HCT116 (cell line): Measurements from ENCODE around the gene RNF182. TPM values are rescaled to one million over a fixed set of nuclear protein-coding genes. Genes with fewer than 3 reads are reported as not detected.

Source experiments
- ATAC-seq: fragments of 200-7000 bp; cut with Tn5 transposase; 2 replicates; pipeline ENCODE4 v1.9.1; 2020; ENCODE audit warnings: mild to moderate bottlenecking, moderate library complexity
- BruUV-seq: library from RNA; stranded (reverse); fragments of 400-500 nt; replicated peaks from 2 replicates; lab custom pipeline; 2021; lab: Mats Ljungman, UMichigan
- CTCF ChIA-PET: fragments of 300-600 bp; sonication (Branson Sonifier 250); formaldehyde crosslinking; loops from one replicate; lab custom pipeline; 2021; ENCODE audit warnings: antibody characterized with exemption; lab: Charles Lee
- POLR2A ChIA-PET: fragments of 300-600, 350-600 bp; sonication (Branson Sonifier 250); formaldehyde crosslinking; loops from one replicate; lab custom pipeline; 2021; ENCODE audit warnings: antibody characterized with exemption; lab: Charles Lee
- RAD21 ChIA-PET, 2 experiments: fragments of 300-600 bp; sonication (Branson Sonifier 250); formaldehyde crosslinking; loops; one replicate each; lab custom pipeline; 2023; ENCODE audit warnings: low total read pairs in 2 of 2; ENCODE audit not compliant: uncharacterized antibody in 2 of 2, unreplicated experiment in 2 of 2, low non-redundant PET in 1 of 2; lab: Charles Lee
- DNase-seq: peaks from one replicate; pipeline ENCODE4 v3.0.0-alpha.2; 2010; ENCODE audit warnings: low read depth, low spot score
- H2AFZ ChIP-seq: fragments of 200-600 bp; shearing (Covaris generic), sonication (generic); 2 replicates; pipeline ENCODE4 v1.6.1; 2017; ENCODE audit warnings: low read depth, mixed run types, mixed read lengths, antibody characterized with exemption, low read length; ENCODE audit not compliant: poor library complexity, severe bottlenecking
- H3K27ac ChIP-seq: 2 replicates; pipeline ENCODE4 v1.5.1; 2012; ENCODE audit warnings: low read depth, low read length
- H3K27me3 ChIP-seq: fragments of 200-600 bp; sonication (generic); 2 replicates; pipeline ENCODE4 v1.6.1; 2016; ENCODE audit warnings: mixed run types, low read length, mixed read lengths; ENCODE audit not compliant: insufficient read depth
- H3K36me3 ChIP-seq, 2 experiments: fragments of 200-500 bp in 1 of 2; fragments of 200-600 bp in 1 of 2; sonication (Bioruptor generic) in 1 of 2; sonication (generic) in 1 of 2; 2 replicates each; pipeline versions ENCODE4 v1.5.1 to v1.6.1; 2014 to 2016; ENCODE audit warnings: low read length in 2 of 2, inconsistent platforms in 1 of 2, mixed read lengths in 1 of 2, mixed run types in 1 of 2; ENCODE audit not compliant: insufficient read depth in 2 of 2, control insufficient read depth in 1 of 2
- H3K4me1 ChIP-seq, 2 experiments: fragments of 200-600 bp in 1 of 2; sonication (generic) in 1 of 2; 2 replicates each; pipeline versions ENCODE4 v1.5.1 to v1.6.1; 2012 to 2017; ENCODE audit warnings: low read length in 2 of 2, inconsistent platforms in 1 of 2, mild to moderate bottlenecking in 1 of 2, mixed read lengths in 1 of 2, mixed run types in 1 of 2, moderate library complexity in 1 of 2; ENCODE audit not compliant: insufficient read depth in 2 of 2, control insufficient read depth in 1 of 2
- H3K4me2 ChIP-seq: fragments of 200-600 bp; sonication (generic); 2 replicates; pipeline ENCODE4 v1.6.1; 2017; ENCODE audit warnings: mixed run types, low read length, mixed read lengths
- H3K4me3 ChIP-seq, 2 experiments: fragments of 200-600 bp in 1 of 2; sonication (generic) in 1 of 2; replicated peaks in 1 of 2; 2 replicates each; pipeline ENCODE4 v1.5.1; 2011 to 2016; ENCODE audit warnings: low read length in 2 of 2, control low read depth in 1 of 2, low read depth in 1 of 2, mild to moderate bottlenecking in 1 of 2, mixed read lengths in 1 of 2, mixed run types in 1 of 2
- H3K79me2 ChIP-seq: fragments of 200-600 bp; sonication (generic); 2 replicates; pipeline ENCODE4 v1.6.1; 2017; ENCODE audit warnings: mild to moderate bottlenecking, mixed run types, low read length, moderate library complexity, mixed read lengths; ENCODE audit not compliant: insufficient read depth
- H3K9ac ChIP-seq: fragments of 200-600 bp; sonication (generic); 2 replicates; pipeline ENCODE4 v1.6.1; 2016; ENCODE audit warnings: low read length, mixed read lengths
- H3K9me2 ChIP-seq: fragments of 200-600 bp; sonication (generic), shearing (Covaris generic); 2 replicates; pipeline ENCODE4 v1.6.1; 2017; ENCODE audit warnings: mixed run types, mild to moderate bottlenecking, moderate library complexity; ENCODE audit not compliant: insufficient read depth
- H3K9me3 ChIP-seq, 2 experiments: fragments of 200-500 bp in 1 of 2; fragments of 200-600 bp in 1 of 2; sonication (Bioruptor generic) in 1 of 2; sonication (generic) in 1 of 2; 2 replicates each; pipeline ENCODE4 v1.6.1; 2014 to 2017; ENCODE audit warnings: low read length in 2 of 2, mixed read lengths in 2 of 2, inconsistent platforms in 1 of 2, low read depth in 1 of 2, mild to moderate bottlenecking in 1 of 2, mixed run types in 1 of 2, moderate library complexity in 1 of 2; ENCODE audit not compliant: control insufficient read depth in 1 of 2, insufficient read depth in 1 of 2
- H4K20me1 ChIP-seq: fragments of 200-600 bp; sonication (generic), shearing (Covaris generic); 2 replicates; pipeline ENCODE4 v1.6.1; 2017; ENCODE audit warnings: mixed run types, mild to moderate bottlenecking, moderate library complexity; ENCODE audit not compliant: insufficient read depth
- ELF1 ChIP-seq: IDR thresholded peaks from 2 replicates; pipeline ENCODE4 v1.6.1; 2012; ENCODE audit warnings: low read depth, borderline replicate concordance
- FOSL1 ChIP-seq: IDR thresholded peaks from 2 replicates; pipeline ENCODE4 v1.6.1; 2012; ENCODE audit warnings: low read depth
- POLR2AphosphoS5 ChIP-seq: IDR thresholded peaks from 2 replicates; pipeline ENCODE4 v1.6.1; 2011; ENCODE audit warnings: mild to moderate bottlenecking, low read depth, low read length, moderate library complexity
- RAD21 ChIP-seq: IDR thresholded peaks from 2 replicates; pipeline ENCODE4 v1.6.1; 2012; ENCODE audit warnings: low read depth, mild to moderate bottlenecking
- SP1 ChIP-seq: IDR thresholded peaks from 2 replicates; pipeline ENCODE4 v1.6.1; 2012; ENCODE audit warnings: low read depth
- YY1 ChIP-seq: IDR thresholded peaks from 2 replicates; pipeline ENCODE4 v1.6.1; 2011; ENCODE audit warnings: low read length, low read depth, moderate library complexity, mild to moderate bottlenecking; ENCODE audit not compliant: insufficient replicate concordance; ENCODE audit errors: extremely low read depth
- intact Hi-C: fragments of 100-400 bp; cut with micrococcal nuclease; formaldehyde crosslinking; loops from 2 replicates; pipeline ENCODE4 v1.10.0; 2022
- total RNA-seq: library from RNA; stranded (reverse); gene quantifications from one replicate; pipeline ENCODE4 v1.2.1, GENCODE V29; 2021; ENCODE audit not compliant: unreplicated experiment
- TF ChIP-seq, protein P1 (sequence below): IDR thresholded peaks from 2 replicates; pipeline ENCODE4 v1.6.1; 2011; ENCODE audit warnings: mild to moderate bottlenecking, low read length, moderate library complexity; ENCODE audit not compliant: insufficient replicate concordance; ENCODE audit errors: extremely low read depth
- TF ChIP-seq, protein P2 (sequence below): IDR thresholded peaks from 2 replicates; pipeline ENCODE4 v1.6.1; 2012
- TF ChIP-seq, protein P3 (sequence below): IDR thresholded peaks from 2 replicates; pipeline ENCODE4 v1.6.1; 2012

RNF182 gene
- total RNA-seq, 1 experiment from 2014 or later: 6.5 TPM

DNA sequence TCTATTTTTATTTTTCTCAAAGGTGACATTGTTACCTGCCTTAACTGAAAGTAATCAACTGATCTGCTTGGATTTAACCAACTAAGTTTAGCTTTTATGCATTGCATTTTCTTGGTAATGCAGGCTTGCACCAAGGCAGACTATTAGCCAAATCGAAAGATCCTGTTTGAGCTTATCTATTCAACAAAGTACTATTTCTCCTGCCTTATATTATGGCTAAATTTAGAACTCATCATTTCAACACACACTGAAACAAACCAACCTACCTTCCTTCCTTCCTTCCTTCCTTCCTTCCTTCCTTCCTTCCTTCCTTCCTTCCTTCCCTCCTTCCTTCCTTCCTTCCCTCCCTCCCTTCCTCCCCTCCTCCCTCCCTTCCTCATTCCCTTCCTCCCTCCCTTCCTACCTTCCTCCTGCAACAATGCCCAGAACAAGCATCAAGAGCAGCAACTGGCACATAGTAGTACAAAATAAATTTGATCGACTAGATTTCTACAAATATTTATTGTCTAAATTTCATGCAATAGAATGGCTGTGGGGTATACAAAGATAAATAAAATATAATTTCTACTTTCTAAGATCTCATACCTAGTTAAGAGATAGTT is 17.0 kb upstream of the RNF182 start:
- H4K20me1 ChIP-seq: no peaks in the 10 kb centered on the region
- peaks cover 2 to 3% of the 10 kb centered on the region in 2 experiments; a peak in 3 of 4 replicates for H3K4me1 ChIP-seq
- TF ChIP-seq FOSL1 (no peak), YY1 (no peak), POLR2AphosphoS5 (no peak), RAD21 (no peak), SP1 (no peak), ELF1 (no peak)
- TF ChIP-seq, protein P1, sequence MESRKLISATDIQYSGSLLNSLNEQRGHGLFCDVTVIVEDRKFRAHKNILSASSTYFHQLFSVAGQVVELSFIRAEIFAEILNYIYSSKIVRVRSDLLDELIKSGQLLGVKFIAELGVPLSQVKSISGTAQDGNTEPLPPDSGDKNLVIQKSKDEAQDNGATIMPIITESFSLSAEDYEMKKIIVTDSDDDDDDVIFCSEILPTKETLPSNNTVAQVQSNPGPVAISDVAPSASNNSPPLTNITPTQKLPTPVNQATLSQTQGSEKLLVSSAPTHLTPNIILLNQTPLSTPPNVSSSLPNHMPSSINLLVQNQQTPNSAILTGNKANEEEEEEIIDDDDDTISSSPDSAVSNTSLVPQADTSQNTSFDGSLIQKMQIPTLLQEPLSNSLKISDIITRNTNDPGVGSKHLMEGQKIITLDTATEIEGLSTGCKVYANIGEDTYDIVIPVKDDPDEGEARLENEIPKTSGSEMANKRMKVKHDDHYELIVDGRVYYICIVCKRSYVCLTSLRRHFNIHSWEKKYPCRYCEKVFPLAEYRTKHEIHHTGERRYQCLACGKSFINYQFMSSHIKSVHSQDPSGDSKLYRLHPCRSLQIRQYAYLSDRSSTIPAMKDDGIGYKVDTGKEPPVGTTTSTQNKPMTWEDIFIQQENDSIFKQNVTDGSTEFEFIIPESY: no peak
- TF ChIP-seq, protein P2, sequence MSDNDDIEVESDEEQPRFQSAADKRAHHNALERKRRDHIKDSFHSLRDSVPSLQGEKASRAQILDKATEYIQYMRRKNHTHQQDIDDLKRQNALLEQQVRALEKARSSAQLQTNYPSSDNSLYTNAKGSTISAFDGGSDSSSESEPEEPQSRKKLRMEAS: no peak
- TF ChIP-seq, protein P3, sequence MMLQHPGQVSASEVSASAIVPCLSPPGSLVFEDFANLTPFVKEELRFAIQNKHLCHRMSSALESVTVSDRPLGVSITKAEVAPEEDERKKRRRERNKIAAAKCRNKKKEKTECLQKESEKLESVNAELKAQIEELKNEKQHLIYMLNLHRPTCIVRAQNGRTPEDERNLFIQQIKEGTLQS: no peak
- no peak for ATAC-seq
- H3K4me2 ChIP-seq: no peak overlapping the region
- no peak overlapping the region for H3K4me3 ChIP-seq
- no peak overlapping the region for H2AFZ ChIP-seq
- no peaks in the 10 kb centered on the region for H3K36me3 ChIP-seq
- ChIA-PET CTCF (interaction anchor here (0.9 to 4.9 kb wide), 9 partner anchors 15 to 237 kb away, joined by 3 to 67 read pairs (median 8); no protein-coding TSS in a partner anchor), POLR2A (no interaction called here), RAD21 (interaction anchor here in 1 of 2 experiments (1.0 to 1.1 kb wide), 2 partner anchors 130 to 139 kb away, joined by 3 to 4 read pairs; no protein-coding TSS in a partner anchor)
- no peaks in the 10 kb centered on the region for H3K79me2 ChIP-seq
- H3K27ac ChIP-seq: no peak overlapping the region
- intact Hi-C loops: loop anchor here (2.0 kb wide), 1 partner anchor 113 kb away; no protein-coding TSS in a partner anchor
- no TSS peak for BruUV-seq
- no peaks in the 10 kb centered on the region for H3K9me3 ChIP-seq
- H3K9ac ChIP-seq: no peak overlapping the region
- no peak for DNase-seq
- no peaks in the 10 kb centered on the region for H3K9me2 ChIP-seq
- H3K27me3 ChIP-seq: peaks cover 17% of the 10 kb centered on the region
